CD8-positive, alpha-beta memory T cell (primary cell): ENCODE data around the gene MDK. TPM values are rescaled to one million over a fixed set of nuclear protein-coding genes. Genes with fewer than 3 reads are reported as not detected.

Source experiments
- CTCF ChIA-PET: fragments of 350-600 bp; sonication (Branson Sonifier 250); formaldehyde crosslinking; loops from one replicate; lab custom pipeline; 2021; ENCODE audit warnings: antibody characterized with exemption; lab: Charles Lee
- POLR2A ChIA-PET: fragments of 350-600 bp; sonication (Branson Sonifier 250); formaldehyde crosslinking; loops from one replicate; lab custom pipeline; 2021; ENCODE audit warnings: antibody characterized with exemption; lab: Charles Lee
- DNase-seq, 5 donors: peaks; one replicate each; pipeline versions ENCODE4 v3.0.0 to v3.0.0-alpha.2; 2020 to 2022; ENCODE audit warnings: mixed read lengths in 1 of 5
- H3K27ac ChIP-seq: one replicate; pipeline ENCODE4 v1.7.0; 2013; ENCODE audit warnings: low read depth, mild to moderate bottlenecking, low read length, moderate library complexity
- H3K27me3 ChIP-seq: 2 replicates; pipeline ENCODE4 v1.7.0; 2013; ENCODE audit warnings: low read length, mild to moderate bottlenecking; ENCODE audit not compliant: insufficient read depth, poor library complexity, severe bottlenecking
- H3K36me3 ChIP-seq: 2 replicates; pipeline ENCODE4 v1.7.0; 2013; ENCODE audit warnings: mild to moderate bottlenecking, low read length, moderate library complexity; ENCODE audit not compliant: insufficient read depth
- H3K4me1 ChIP-seq: 2 replicates; pipeline ENCODE4 v1.7.0; 2013; ENCODE audit warnings: mild to moderate bottlenecking, low read length, moderate library complexity; ENCODE audit not compliant: insufficient read depth
- H3K4me3 ChIP-seq: 2 replicates; pipeline ENCODE4 v1.7.0; 2013; ENCODE audit warnings: mild to moderate bottlenecking, low read length
- H3K9me3 ChIP-seq: 2 replicates; pipeline ENCODE4 v1.7.0; 2013; ENCODE audit warnings: mild to moderate bottlenecking, low read length
- H3K27ac Mint-ChIP-seq, 8 donors: one replicate each; pipeline ENCODE4 v1.8.0; 2020 to 2021; ENCODE audit warnings: mixed read lengths in 8 of 8, mild to moderate bottlenecking in 6 of 8, inconsistent platforms in 3 of 8, moderate library complexity in 3 of 8
- H3K27me3 Mint-ChIP-seq, 2 donors: one replicate each; pipeline ENCODE4 v1.8.0; 2020 to 2021; ENCODE audit warnings: mixed read lengths in 2 of 2, mild to moderate bottlenecking in 1 of 2, moderate library complexity in 1 of 2
- H3K36me3 Mint-ChIP-seq, 3 donors: one replicate each; pipeline ENCODE4 v1.8.0; 2020 to 2021; ENCODE audit warnings: mixed read lengths in 3 of 3, inconsistent platforms in 1 of 3, mild to moderate bottlenecking in 1 of 3
- H3K4me1 Mint-ChIP-seq, 3 donors: one replicate each; pipeline ENCODE4 v1.8.0; 2020 to 2021; ENCODE audit warnings: mixed read lengths in 3 of 3, inconsistent platforms in 1 of 3, mild to moderate bottlenecking in 1 of 3
- H3K4me3 Mint-ChIP-seq, 7 donors: one replicate each; pipeline ENCODE4 v1.8.0; 2020 to 2021; ENCODE audit warnings: mixed read lengths in 7 of 7, mild to moderate bottlenecking in 6 of 7, moderate library complexity in 4 of 7, inconsistent platforms in 2 of 7
- H3K9me3 Mint-ChIP-seq, 5 donors: one replicate each; pipeline ENCODE4 v1.8.0; 2020 to 2022; ENCODE audit warnings: mixed read lengths in 5 of 5, mild to moderate bottlenecking in 3 of 5, moderate library complexity in 2 of 5, inconsistent platforms in 1 of 5
- polyA plus RNA-seq: library from polyadenylated mRNA; unstranded; fragments of 300-500 nt; fragmentation: Illumina TruSeq; gene quantifications from one replicate; pipeline ENCODE4 v1.2.3, GENCODE V29; 2021
- total RNA-seq, 2 experiments: library from RNA; stranded (reverse); gene quantifications; one replicate each; pipeline ENCODE4 v1.2.3, GENCODE V29; 2021

Gene MDK
- total and polyA plus RNA-seq, 3 experiments from 2014 or later, result 0.97 to 1.2 (median 1.1) TPM

- H3K9me3 ChIP-seq, result no peaks in the 10 kb centered on the region
- H3K4me3 ChIP-seq, result no peak overlapping the region
- no peak for DNase-seq
- peaks cover 18% of the 10 kb centered on the region for H3K36me3 ChIP-seq
- ChIA-PET POLR2A (no interaction called here), CTCF (interaction anchor here (2.2 to 16.1 kb wide), 2 partner anchors 13 to 29 kb away, joined by 5 to 358 read pairs; partner anchors contain the start of gene DGKZ)
- H3K27me3 Mint-ChIP-seq, result no peaks in the 10 kb centered on the region
- no peaks in the 10 kb centered on the region for H3K27me3 ChIP-seq
- peaks cover 0 to 36% (median 0%) of the 10 kb centered on the region in 3 donors for H3K36me3 Mint-ChIP-seq
- H3K4me3 Mint-ChIP-seq, result peak overlapping the region in 5 of 7 donors; percentile 21 to 91 (median 54)
- H3K27ac Mint-ChIP-seq, result peak overlapping the region in 7 of 8 donors; percentile 59 to 78 (median 68)
- peak overlapping the region; percentile 76 for H3K27ac ChIP-seq
- peaks cover 47 to 87% (median 59%) of the 10 kb centered on the region in 3 donors for H3K4me1 Mint-ChIP-seq
- no peaks in the 10 kb centered on the region for H3K9me3 Mint-ChIP-seq
- H3K4me1 ChIP-seq, result peaks cover 59% of the 10 kb centered on the region
These were observed 18.4 kb upstream of the MDK start for GRCh38 chr11:46363031-46363407.

GRCh38 chr11:46363455-46364005 lies 17.9 kb upstream of the MDK start:
- POLR2A ChIA-PET, result no interaction called here
- Mint-ChIP-seq H3K27me3 (no peaks in the 10 kb centered on the region), H3K36me3 (peaks cover 0 to 40% (median 0%) of the 10 kb centered on the region in 3 donors), H3K9me3 (no peaks in the 10 kb centered on the region), H3K4me1 (peaks cover 48 to 84% (median 55%) of the 10 kb centered on the region in 3 donors), H3K4me3 (no peak overlapping the region), H3K27ac (peak overlapping the region in 2 of 8 donors; percentile 64 to 66)
- DNase-seq, result no peak
- Histone ChIP-seq H3K27me3 (no peaks in the 10 kb centered on the region), H3K4me3 (no peak overlapping the region), H3K27ac (no peak overlapping the region), H3K9me3 (no peaks in the 10 kb centered on the region), H3K4me1 (peaks cover 59% of the 10 kb centered on the region), H3K36me3 (peaks cover 24% of the 10 kb centered on the region)
- CTCF ChIA-PET, result interaction anchor here (2.2 to 16.1 kb wide), 2 partner anchors 13 to 29 kb away, joined by 5 to 358 read pairs; partner anchors contain the start of gene DGKZ

- H3K4me1 ChIP-seq, result peaks cover 59% of the 10 kb centered on the region
- no peak overlapping the region for H3K4me3 ChIP-seq
- peak overlapping the region in 5 of 8 donors; percentile 24 to 89 (median 42) for H3K27ac Mint-ChIP-seq
- no peak overlapping the region for H3K27ac ChIP-seq
- no peaks in the 10 kb centered on the region for H3K9me3 ChIP-seq
- peaks cover 0 to 2% of the 10 kb centered on the region in 2 donors for H3K27me3 Mint-ChIP-seq
- no peaks in the 10 kb centered on the region for H3K9me3 Mint-ChIP-seq
- H3K4me3 Mint-ChIP-seq, result peak overlapping the region in 1 of 7 donors; percentile 28
- DNase-seq, result no peak
- peaks cover 0 to 44% (median 0%) of the 10 kb centered on the region in 3 donors for H3K36me3 Mint-ChIP-seq
- H3K27me3 ChIP-seq, result no peaks in the 10 kb centered on the region
- peaks cover 48 to 83% (median 55%) of the 10 kb centered on the region in 3 donors for H3K4me1 Mint-ChIP-seq
- H3K36me3 ChIP-seq, result peaks cover 28% of the 10 kb centered on the region
- POLR2A ChIA-PET, result no interaction called here
- CTCF ChIA-PET, result interaction anchor here (16.1 kb wide), 1 partner anchor 14 kb away, joined by 358 read pairs; the partner anchor contains the start of gene DGKZ
These were observed 17.4 kb upstream of the MDK start for GRCh38 chr11:46364056-46364455.

GRCh38 chr11:46364791-46365190 lies 16.7 kb upstream of the MDK start:
- H3K27me3 Mint-ChIP-seq, result peaks cover 0 to 2% of the 10 kb centered on the region in 2 donors
- no peak overlapping the region for H3K4me3 ChIP-seq
- peaks cover 35% of the 10 kb centered on the region for H3K36me3 ChIP-seq
- H3K4me3 Mint-ChIP-seq, result peak overlapping the region in 2 of 7 donors; percentile 6 to 43
- CTCF ChIA-PET, result interaction anchor here (0.8 to 16.1 kb wide), 2 partner anchors 12 to 15 kb away, joined by 4 to 358 read pairs; partner anchors contain the start of gene DGKZ
- peaks cover 48 to 86% (median 58%) of the 10 kb centered on the region in 3 donors for H3K4me1 Mint-ChIP-seq
- peak overlapping the region in 7 of 8 donors; percentile 47 to 97 (median 68) for H3K27ac Mint-ChIP-seq
- no peaks in the 10 kb centered on the region for H3K9me3 Mint-ChIP-seq
- no peak overlapping the region for H3K27ac ChIP-seq
- no peak for DNase-seq
- POLR2A ChIA-PET, result no interaction called here
- no peaks in the 10 kb centered on the region for H3K27me3 ChIP-seq
- peaks cover 59% of the 10 kb centered on the region for H3K4me1 ChIP-seq
- peaks cover 0 to 51% (median 0%) of the 10 kb centered on the region in 3 donors for H3K36me3 Mint-ChIP-seq
- H3K9me3 ChIP-seq, result no peaks in the 10 kb centered on the region

- no peak overlapping the region for H3K27ac ChIP-seq
- DNase-seq, result no peak
- peaks cover 46% of the 10 kb centered on the region for H3K36me3 ChIP-seq
- H3K27me3 ChIP-seq, result no peaks in the 10 kb centered on the region
- Mint-ChIP-seq H3K4me1 (peaks cover 38 to 72% (median 44%) of the 10 kb centered on the region in 3 donors), H3K9me3 (no peaks in the 10 kb centered on the region), H3K36me3 (peaks cover 0 to 61% (median 2%) of the 10 kb centered on the region in 3 donors), H3K27me3 (peaks cover 0 to 2% of the 10 kb centered on the region in 2 donors), H3K27ac (peak overlapping the region in 1 of 8 donors; percentile 24), H3K4me3 (peak overlapping the region in 1 of 7 donors; percentile 44)
- H3K9me3 ChIP-seq, result no peaks in the 10 kb centered on the region
- peaks cover 45% of the 10 kb centered on the region for H3K4me1 ChIP-seq
- POLR2A ChIA-PET, result interaction anchor here (1.0 kb wide), 1 partner anchor 17 kb away, joined by 3 read pairs; no protein-coding TSS in a partner anchor
- H3K4me3 ChIP-seq, result no peak overlapping the region
- CTCF ChIA-PET, result interaction anchor here (1.2 to 16.1 kb wide), 4 partner anchors 12 to 127 kb away, joined by 3 to 358 read pairs (median 11); partner anchors contain the start of gene DGKZ
These were observed 15.2 kb upstream of the MDK start for GRCh38 chr11:46366260-46366659.

GRCh38 chr11:46366661-46367161 lies 14.8 kb upstream of the MDK start:
- Histone ChIP-seq H3K27ac (no peak overlapping the region), H3K27me3 (no peaks in the 10 kb centered on the region), H3K4me3 (no peak overlapping the region), H3K36me3 (peaks cover 51% of the 10 kb centered on the region), H3K9me3 (no peaks in the 10 kb centered on the region), H3K4me1 (peaks cover 40% of the 10 kb centered on the region)
- Mint-ChIP-seq H3K9me3 (no peaks in the 10 kb centered on the region), H3K36me3 (peaks cover 0 to 65% (median 2%) of the 10 kb centered on the region in 3 donors), H3K27ac (peak overlapping the region in 3 of 8 donors; percentile 19 to 79 (median 24)), H3K4me1 (peaks cover 36 to 68% (median 40%) of the 10 kb centered on the region in 3 donors), H3K27me3 (peaks cover 0 to 2% of the 10 kb centered on the region in 2 donors), H3K4me3 (no peak overlapping the region)
- no peak for DNase-seq
- ChIA-PET POLR2A (no interaction called here), CTCF (interaction anchor here (0.8 to 16.1 kb wide), 7 partner anchors 11 to 128 kb away, joined by 3 to 358 read pairs (median 4); partner anchors contain the start of gene DGKZ)

GRCh38 chr11:46367244-46367915 lies 14.1 kb upstream of the MDK start:
- H3K4me3 ChIP-seq, result no peak overlapping the region
- Mint-ChIP-seq H3K36me3 (peaks cover 0 to 71% (median 2%) of the 10 kb centered on the region in 3 donors), H3K4me3 (peak overlapping the region in 2 of 7 donors; percentile 57 to 78), H3K27ac (peak overlapping the region in 6 of 8 donors; percentile 19 to 80 (median 64)), H3K27me3 (peaks cover 0 to 2% of the 10 kb centered on the region in 2 donors), H3K4me1 (peaks cover 34 to 61% (median 35%) of the 10 kb centered on the region in 3 donors), H3K9me3 (no peaks in the 10 kb centered on the region)
- CTCF ChIA-PET, result interaction anchor here (0.8 to 16.1 kb wide), 10 partner anchors 11 to 414 kb away, joined by 3 to 358 read pairs (median 4); partner anchors contain the start of genes CHRM4 and DGKZ
- H3K4me1 ChIP-seq, result peaks cover 33% of the 10 kb centered on the region
- DNase-seq, result peak; percentile 67 to 83 (median 75)
- POLR2A ChIA-PET, result no interaction called here
- peaks cover 57% of the 10 kb centered on the region for H3K36me3 ChIP-seq
- H3K27ac ChIP-seq, result no peak overlapping the region
- H3K27me3 ChIP-seq, result no peaks in the 10 kb centered on the region
- no peaks in the 10 kb centered on the region for H3K9me3 ChIP-seq
